Endometrium (tissue), 2 donors: Measurements from ENCODE around the gene GET4.
"Not testable (repeated sequence)": the region's sequence is repeated elsewhere in the genome, so short reads cannot be mapped to it uniquely, and the experiment has no call there.

Experiments
- FAIRE-seq: peaks from 2 replicates; lab custom pipeline; 2012; peaks lifted over from hg19 to GRCh38; lab: Jason Lieb, UNC
- donor health status: control.
- donor health status: control.

GET4 gene

DNA sequence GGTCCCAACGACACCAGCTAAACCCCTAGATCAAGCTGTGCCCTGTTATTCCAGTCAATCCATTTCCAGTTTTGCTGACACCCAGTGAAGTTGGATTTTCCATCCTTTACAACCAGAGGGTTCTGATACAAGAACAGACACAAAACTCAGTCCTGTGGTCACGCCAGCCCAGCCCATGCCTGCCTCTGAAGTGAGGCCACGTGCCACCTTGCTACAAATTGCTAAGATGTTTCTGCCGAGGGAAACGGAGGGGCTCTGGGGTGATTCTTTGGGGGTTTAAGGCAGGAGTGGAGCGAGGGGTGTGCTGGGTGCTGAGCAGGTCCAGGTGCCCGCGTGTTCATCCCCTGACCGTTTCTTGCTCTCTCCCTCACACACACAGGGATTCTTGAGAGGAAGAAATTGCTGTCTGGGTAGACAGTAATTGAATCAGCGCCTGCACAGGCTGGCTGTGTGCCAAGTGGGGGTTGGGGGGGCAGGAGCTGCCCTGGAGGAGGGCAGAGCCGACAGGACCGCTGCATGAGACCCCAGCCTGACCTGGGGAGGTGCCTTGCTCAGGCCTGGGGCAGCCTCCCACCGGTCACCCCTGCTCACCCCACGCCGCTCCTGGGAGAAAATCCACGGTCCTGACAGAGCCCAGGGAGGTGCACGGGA lies 40.1 kb downstream of the GET4 start:
- no peak for FAIRE-seq

DNA sequence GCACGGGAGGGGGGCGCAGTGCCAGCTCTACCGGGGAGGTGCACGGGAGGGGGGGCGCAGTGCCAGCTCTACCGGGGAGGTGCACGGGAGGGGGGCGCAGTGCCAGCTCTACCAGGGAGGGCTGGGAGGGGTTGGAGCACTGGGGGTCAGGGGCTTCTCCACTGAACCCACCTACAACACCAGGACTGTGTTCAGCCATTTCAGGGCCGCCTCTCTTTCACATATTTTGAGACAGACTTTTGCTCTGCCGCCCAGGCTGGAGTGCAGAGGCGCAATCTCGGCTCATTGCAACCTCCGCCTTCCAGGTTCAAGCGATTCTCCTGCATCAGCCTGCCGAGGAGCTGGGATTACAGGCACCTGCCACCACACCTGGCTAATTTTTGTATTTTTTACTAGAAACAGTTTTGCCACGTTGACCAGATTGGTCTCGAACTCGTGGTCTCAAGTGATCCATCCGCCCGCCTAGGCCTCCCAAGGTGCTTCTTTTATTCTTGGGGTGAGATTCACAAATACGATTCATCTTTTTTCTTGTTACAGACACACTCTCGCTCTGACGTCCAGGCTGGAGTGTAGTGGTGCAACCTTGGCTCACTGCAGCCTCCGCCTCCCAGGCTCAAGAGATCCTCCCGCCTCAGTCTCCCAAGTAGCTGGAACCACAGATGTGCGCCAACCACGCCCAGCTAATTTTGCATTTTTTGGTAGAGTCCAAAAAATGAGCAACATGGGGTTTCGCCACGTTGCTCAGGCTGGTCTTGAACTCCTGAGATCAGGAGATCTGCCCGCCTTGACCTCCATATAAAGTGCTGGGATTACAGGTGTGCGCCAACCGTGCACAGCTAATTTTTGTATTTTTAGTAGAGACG lies 41.1 kb downstream of the GET4 start:
- no peak for FAIRE-seq

DNA sequence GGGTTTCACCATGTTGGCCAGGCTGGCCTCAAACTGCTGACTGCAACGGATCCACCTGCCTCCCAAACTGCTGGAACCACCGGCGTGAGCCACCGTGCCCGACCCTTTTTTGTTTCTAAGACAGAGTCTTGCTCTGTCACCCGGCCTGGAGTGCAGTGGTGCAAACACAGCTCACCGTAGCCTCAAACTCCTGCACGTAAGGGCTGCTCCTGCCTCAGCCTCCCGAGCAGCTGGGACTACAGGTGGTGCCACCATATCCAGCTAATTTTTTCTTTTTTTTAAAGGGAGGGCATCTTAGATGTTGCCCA lies 41.7 kb downstream of the GET4 start:
- FAIRE-seq = no peak

DNA sequence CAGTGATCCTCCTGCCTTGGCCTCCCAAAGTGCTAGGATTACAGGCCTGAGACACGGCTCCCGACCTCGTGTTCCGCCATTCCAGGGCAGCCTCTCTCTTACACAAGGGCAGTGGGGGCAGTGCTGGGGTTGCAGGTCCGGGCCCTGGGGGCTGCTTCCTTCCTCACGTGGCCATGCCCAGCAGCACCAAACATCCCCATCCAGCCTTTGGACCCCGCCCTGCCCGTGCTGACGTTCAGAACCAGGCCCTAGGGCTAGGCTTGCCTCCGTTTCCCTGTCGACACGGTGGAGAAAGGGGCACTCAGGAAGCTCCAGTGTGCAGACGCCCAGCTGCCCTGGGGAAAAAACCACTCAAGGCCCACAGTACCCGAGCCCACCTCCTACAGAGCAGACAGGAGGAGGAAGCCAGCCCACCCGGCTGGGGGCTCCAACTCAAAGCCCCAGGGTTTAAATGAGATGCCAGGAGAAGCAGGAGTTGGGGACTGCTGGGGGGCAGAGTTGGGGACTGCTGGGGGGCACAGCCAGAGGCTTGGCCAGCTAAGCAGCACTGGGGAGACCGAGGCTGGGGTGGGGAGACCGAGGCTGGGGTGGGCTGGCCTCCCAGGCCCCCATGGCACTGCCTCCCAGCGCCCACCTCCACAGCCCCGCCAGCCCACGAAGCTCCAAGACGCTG lies 42.2 kb downstream of the GET4 start:
- FAIRE-seq = no peak

DNA sequence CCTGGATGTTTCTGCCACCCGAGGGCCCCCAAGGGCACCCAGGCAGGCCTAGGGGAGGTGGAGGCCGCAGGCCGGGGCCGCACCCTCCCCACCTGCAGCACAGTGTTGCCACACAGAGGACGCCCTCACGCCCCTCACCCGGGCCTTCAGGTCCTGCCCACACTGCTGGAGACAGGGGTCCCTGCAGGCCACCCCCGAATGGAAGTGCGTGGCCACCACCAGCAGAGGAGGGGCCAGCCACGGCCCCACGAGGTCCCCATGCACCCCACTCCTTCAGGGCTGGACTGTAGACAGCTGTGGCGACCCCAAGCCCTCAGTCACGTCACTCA lies 42.7 kb downstream of the GET4 start:
- no peak for FAIRE-seq

DNA sequence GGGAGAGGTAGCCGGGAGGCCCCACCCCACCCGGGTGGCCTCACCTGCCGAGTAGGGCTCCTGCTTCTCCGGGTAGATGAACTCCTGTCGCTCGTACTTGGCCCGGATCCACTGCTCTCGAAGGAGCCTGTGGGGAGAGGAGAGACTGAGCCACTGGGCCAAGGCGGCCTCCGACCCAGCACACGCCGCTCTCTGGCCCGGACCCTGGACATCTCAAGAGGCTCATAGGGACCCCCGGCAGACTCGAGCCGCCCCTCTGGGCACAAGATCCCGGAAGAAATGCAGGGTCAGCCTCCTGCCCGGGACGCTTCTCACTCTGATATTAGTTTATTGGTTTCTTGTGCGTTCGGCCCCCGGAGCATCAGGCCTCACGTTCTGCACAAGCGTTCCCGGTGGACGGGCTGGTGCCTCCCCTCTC lies 43.6 kb downstream of the GET4 start:
- no peak for FAIRE-seq

DNA sequence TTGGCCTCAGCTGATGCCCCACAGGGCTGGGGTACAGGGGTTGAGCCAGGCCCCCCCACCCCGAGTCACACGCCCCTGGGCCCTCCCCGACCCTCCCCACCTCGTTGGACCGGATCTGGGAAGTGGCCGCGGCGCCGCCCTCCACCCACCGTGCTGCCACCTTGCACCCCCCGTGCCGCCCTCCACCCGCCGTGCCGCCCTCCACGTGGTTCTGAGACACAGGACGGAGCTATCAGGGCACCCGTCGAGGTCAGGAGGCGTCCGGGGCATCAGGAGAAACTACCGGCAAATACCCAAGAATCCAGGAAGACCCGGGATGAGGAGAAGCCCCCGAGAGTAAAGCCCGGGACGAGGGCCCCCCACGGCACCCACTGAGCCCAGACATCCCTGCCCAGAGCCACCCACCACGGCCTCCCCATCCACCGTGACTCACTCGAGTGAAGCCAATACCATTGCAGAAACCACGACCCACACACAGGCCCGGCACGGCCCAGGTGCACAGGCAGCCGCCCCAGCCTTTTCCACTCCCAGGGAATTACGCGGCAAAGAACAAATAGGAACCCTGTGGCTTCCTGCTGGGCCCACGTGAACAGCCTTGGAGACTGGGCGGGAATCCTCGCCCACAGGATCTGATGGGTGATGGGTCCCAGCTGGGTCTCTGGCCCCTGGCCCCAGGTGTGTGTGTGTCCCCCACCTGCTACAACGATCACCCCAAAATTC lies 44.2 kb downstream of the GET4 start:
- no peak for FAIRE-seq

DNA sequence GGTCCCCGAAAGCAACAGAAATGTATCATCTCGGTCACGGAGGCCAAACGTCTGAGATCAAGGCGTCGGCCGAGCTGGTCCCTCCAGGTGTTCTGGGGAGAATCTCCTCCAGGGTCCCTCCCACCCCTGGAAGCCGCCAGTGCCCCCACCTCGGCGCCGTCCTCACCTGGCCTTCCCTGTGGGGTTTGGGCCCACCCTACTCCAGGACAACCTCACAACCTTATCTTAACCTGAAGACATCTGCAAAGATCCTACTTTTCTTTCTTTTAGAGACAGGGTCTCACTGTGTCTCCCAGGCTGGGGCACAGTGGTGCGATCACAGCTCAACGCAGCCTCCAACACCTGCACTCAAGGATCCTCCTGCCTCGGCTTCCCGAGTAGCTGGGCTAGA lies 44.7 kb downstream of the GET4 start:
- no peak for FAIRE-seq

DNA sequence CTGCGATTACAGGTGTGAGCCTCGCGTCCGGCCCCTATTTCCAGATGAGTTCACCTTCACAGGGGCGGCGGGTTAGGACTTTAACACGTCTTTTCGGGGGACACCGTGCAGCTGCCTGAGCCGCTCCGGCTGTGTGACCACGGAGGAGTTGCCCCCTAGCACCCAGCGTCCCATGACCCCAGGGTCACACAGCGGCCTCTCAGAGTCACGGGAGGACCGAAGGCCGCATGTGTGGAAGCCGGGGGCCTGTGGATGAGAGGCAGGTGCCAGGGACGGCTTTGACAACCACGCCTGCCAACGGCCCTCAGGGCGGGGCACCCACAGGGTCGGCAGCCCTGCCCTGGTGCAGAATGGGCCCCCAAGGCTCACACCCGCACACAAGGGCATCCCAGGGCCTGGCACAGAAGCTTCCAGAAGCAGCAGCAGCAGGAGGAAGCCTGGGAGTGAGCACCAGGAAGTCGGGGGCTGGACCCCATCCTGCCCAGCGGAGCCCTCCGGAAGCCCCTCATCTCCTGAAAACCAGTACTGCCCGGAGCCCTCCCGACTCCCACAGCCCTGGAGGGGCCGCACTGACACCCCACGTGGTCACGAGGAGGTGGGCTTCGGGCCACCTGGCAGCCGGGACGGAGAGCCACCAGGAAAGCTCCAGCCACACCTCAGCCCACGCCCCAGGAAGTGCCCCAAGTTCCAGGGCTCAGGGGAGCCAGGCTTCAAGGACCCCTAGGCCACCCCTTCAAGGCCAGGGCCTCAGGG lies 45.4 kb downstream of the GET4 start:
- FAIRE-seq = no peak

DNA sequence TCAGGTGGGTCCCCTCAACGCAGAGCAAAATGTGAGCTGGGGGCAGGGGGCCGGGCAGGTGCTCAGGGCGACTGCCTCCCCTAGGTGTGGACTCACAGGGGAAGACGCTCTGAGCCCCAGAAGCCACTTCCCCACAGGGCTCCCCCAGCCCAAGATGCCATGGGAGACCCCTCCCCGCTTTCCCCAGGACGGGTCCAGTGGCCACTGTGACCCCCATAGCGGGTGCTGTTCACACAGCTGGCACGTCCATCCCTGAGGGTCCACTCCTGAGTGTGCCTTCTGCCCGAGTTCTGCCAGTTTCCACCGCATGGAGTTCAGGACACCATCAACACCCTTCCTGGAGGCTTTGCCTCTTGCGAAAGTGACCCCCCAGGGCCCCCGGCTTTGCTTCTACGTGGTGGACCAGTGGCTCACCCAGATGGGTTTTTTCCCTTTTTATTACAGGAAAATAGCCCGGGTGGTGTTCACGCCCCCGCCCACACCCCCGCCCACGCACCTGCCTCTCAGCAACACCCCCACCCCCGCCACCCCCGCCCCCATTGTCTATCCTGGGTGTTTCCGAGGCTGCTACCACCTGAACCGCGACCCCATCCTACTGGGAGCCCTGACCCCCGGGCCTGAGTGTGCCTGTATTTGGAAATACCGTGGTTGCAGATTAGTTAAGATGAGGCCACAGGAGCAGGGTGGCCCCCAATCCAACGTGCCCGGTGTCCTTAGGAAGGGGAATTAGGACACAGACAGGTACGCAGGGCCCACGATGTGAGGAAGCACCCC lies 46.2 kb downstream of the GET4 start:
- FAIRE-seq = no peak

DNA sequence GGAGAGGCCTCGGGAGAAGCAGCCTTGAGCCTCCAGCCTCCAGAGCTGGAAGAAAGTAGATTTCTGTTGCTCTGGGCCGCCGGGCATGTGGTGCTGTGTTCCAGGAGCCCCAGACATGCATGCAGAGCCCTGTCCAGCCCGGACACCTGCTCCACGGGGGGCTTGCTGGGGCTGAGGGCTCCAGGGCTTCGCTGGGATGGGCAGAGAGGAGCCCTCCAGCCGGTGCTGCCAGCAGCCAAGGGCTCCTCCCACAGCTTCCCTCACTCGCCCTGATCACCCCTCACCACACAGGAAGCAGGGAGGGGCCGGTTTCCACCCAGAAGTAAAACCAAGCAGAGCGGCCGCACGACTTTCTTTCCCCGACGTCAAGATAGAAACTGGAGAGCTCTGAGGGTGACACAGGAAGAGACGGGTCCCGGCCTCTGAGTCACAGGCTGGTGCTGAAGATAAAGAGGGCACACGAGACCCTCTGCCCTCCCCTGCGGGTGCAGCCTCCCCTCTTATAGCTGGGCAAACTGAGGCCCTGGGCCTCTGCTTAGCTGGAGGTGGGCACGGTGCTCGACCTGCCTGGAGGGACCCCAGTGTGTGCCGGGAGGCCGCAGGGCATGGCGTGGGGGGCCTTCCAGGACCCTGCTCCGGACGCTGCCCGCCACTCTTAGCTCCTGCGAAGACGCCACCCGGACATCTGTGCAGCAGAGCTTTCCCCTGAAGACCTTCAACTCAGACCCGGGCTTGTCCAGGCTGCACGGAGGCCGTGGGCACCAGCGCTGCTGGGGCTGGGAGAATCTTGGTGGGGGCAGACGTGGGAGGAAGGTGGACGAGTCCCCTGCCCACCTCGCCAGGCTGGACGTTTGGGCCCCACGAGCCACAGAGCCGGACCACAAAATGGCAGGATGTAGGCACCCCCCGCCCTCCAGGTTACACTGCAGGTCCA lies 47.0 kb downstream of the GET4 start:
- FAIRE-seq = no peak

DNA sequence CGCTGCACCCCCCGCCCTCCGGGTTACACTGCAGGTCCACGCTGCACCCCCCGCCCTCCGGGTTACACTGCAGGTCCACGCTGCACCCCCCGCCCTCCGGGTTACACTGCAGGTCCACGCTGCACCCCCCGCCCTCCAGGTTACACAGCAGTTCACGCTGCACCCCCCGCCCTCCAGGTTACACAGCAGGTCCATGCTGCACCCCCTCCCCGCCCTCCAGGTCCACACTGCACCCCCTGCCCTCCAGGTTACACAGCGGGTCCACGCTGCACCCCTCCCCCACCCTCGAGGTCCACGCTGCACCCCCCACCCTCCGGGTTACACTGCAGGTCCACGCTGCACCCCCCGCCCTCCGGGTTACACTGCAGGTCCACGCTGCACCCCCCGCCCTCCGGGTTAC lies 47.7 kb downstream of the GET4 start:
- not testable (repeated sequence) for FAIRE-seq

DNA sequence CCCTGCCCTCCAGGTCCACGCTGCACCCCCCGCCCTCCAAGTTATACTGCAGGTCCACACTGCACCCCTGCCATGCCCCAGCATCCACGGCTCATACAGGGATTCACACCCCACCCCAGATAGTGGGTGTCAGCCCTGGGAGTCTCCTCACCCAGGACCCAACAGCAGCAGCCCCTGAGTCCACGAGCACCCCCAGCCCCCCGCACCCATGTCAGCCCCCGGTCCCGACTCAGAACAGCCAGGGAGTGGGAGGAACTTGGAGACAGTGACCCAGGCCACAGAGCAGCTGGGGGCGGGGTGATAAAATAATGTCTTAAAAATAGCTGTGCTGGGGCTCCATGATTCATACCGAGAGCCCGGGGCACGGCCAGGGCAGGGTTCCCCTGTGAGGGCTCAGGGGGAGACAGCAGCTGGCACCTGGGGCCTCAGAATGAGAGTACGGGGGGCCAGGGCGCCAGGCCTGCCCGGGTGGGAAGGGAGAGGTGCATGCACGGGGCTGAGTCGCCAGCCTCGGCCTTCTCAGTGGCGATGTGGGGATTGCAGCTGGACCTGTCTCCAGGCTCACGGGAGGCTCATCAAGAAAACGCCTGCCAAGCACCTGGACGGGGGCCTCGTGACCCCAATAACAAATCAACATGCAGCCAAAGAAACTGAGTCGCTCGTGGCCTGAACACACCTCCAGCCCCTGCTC lies 48.3 kb downstream of the GET4 start:
- FAIRE-seq = no peak

DNA sequence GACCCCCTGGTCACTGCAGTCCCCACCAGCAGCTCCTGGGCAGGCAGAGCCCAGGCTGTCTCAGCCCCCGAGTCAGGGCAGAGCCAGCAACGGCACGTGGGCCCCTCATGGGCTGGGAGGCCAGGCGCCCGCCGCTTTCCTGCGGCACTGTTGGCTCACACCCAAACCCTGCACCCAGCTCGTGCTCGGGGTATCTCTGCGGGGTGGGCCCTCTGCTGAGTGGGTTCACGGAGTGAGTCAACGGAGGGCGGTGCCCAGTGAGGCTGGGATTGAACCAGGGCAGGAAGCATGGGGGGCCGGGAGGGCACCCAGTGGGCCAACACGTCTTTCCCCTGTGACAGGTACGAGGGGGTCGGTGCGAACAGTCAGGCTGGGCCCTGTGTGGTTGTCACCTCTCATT lies 49.2 kb downstream of the GET4 start:
- FAIRE-seq = no peak

DNA sequence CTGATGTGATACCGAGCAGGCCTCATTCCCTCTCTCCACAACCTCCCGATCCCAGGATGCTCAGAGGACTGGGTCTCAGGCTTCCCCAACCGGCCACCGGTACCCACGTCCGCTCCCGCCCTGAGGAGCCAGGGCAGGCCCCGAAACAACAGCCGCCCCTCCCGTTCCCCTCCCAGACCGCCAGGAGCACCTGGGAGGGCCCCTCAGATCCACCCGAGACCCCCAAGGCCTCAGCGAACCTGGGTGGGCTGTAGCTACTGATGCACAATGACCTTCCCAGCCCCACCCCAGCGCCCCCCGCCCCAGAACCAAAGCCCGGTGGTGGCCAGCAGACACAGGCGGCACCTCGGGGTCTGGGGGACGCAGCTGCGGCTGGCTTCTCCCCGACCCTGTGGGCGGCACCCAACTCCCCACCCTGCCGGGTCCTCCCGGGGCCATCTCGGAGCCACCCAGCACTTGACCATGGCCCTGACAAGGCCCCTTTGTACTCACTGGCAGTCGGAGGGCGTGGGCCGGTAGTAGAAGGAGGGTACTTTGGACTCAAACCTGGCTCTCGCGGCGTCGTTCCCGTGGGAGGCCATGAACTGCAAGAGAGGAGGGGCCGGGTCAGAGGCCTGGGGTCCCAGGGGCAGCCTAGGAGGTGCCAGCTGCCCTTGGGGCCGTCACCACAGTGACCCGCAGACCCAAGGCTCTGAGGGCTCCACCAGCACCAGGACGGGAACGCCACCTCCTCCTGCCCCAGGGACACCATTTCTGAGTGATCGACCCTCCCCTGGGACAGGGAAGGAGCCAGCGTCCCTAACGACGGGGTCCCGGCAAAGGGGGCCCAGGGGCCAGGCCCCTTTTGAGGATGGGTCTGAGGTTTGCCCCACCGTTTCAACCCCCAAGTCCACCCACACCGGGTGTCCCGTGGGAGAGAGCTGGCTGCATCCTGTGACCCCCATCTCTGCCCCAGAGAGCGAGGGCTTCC lies 50.0 kb downstream of the GET4 start:
- no peak for FAIRE-seq

DNA sequence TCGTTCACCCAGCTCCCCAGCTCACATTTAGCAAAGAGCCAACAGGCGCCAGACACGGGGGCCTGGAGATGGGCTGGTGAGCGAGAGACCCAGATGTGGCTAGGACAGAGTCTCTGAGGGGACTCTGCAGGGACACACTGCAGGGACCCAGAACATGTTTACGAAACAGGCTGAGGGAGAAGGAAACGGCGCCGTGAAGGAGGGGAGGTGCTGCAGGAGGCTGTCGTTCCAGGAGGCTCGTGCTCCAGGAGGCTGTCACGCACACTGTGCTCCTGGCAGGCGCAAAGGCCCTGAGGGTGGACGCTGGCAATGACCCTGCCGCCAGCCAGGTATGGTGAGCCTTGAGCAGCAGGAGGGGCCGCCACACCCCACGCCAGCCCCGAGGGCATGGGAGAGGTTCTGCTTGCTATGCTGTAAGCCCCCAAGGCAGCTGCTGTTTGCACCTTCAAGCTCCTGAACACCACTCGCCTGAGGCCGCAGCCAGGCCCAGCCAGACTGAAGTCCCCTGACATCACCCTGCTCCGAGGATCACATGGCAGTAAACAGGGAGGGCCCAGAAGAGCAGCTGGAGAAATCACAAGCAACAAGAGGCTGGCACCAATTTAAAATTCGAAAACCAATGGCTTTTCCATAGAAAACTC lies 50.8 kb downstream of the GET4 start:
- FAIRE-seq = no peak

DNA sequence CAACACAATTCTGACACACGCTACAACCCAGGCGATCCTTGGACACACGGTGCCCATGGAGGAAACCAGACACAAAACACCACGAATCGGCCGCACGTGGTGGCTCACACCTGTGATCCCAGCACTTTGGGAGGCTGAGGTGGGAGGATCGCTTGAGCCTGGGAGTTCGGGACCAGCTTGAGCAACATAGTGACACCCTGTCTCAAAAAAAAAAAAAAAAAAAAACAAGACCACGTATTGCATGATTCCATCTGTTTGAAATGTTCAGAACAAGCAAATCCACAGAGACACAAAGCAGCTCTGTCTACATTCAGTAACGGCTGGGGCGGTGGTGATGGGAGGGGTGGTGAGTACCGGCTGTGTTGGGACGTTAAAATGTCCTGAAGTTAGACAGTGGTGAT lies 53.0 kb downstream of the GET4 start:
- FAIRE-seq = no peak
